Natural killer cell (primary cell): Measurements from ENCODE around the gene TNIP3. TPM values are rescaled to one million over a fixed set of nuclear protein-coding genes. Genes with fewer than 3 reads are reported as not detected.
A peak's percentile ranks its signal among the peaks of the same experiment; 100 is the strongest.

Source experiments
- ATAC-seq, 3 donors: fragments of 150-1000 bp in 2 of 3; fragments of 200-7000 bp in 1 of 3; cut with Tn5 transposase; 1 replicate in 1 of 3; 2 replicates in 2 of 3; pipeline ENCODE4 v1.10.0; 2021; ENCODE audit warnings: mild to moderate bottlenecking in 2 of 3, moderate library complexity in 2 of 3
- DNase-seq, 2 donors: peaks; one replicate each; pipeline versions ENCODE4 v3.0.0 to v3.0.0-alpha.2; 2013 to 2021; ENCODE audit warnings: mixed read lengths in 1 of 2
- H3K27ac ChIP-seq: one replicate; pipeline ENCODE4 v1.5.1; 2013; ENCODE audit warnings: mild to moderate bottlenecking, low read length
- H3K27me3 ChIP-seq: one replicate; pipeline ENCODE4 v1.6.1; 2013; ENCODE audit warnings: low read length; ENCODE audit not compliant: control insufficient read depth, insufficient read depth
- H3K36me3 ChIP-seq: one replicate; pipeline ENCODE4 v1.6.1; 2013; ENCODE audit warnings: low read length; ENCODE audit not compliant: control insufficient read depth, insufficient read depth
- H3K4me1 ChIP-seq: one replicate; pipeline ENCODE4 v1.6.1; 2013; ENCODE audit warnings: low read length; ENCODE audit not compliant: control insufficient read depth, insufficient read depth
- H3K4me3 ChIP-seq: one replicate; pipeline ENCODE4 v1.5.1; 2013; ENCODE audit warnings: low read length
- H3K9me3 ChIP-seq: one replicate; pipeline ENCODE4 v1.6.1; 2013; ENCODE audit warnings: low read length; ENCODE audit not compliant: control insufficient read depth, insufficient read depth
- H3K27ac Mint-ChIP-seq, 2 donors: one replicate each; pipeline ENCODE4 v1.8.0; 2022; ENCODE audit warnings: mild to moderate bottlenecking in 2 of 2, mixed read lengths in 2 of 2, moderate library complexity in 1 of 2
- H3K27me3 Mint-ChIP-seq, 2 donors: one replicate each; pipeline ENCODE4 v1.8.0; 2022; ENCODE audit warnings: low read depth in 2 of 2, mixed read lengths in 2 of 2
- H3K36me3 Mint-ChIP-seq: one replicate; pipeline ENCODE4 v1.8.0; 2022; ENCODE audit warnings: mixed read lengths
- H3K4me1 Mint-ChIP-seq, 2 donors: one replicate each; pipeline ENCODE4 v1.8.0; 2022; ENCODE audit warnings: mixed read lengths in 2 of 2
- H3K4me3 Mint-ChIP-seq: one replicate; pipeline ENCODE4 v1.8.0; 2022; ENCODE audit warnings: mild to moderate bottlenecking, moderate library complexity, mixed read lengths
- H3K9me3 Mint-ChIP-seq, 2 donors: one replicate each; pipeline ENCODE4 v1.8.0; 2022; ENCODE audit warnings: mixed read lengths in 2 of 2
- CTCF ChIP-seq: fragments of 200-600 bp; IDR thresholded peaks from one replicate; pipeline ENCODE4 v1.8.0; 2022; ENCODE audit warnings: antibody characterized with exemption
- WGBS: methylation state at CpG from one replicate; pipeline ENCODE4 v1.1.7; 2013; ENCODE audit warnings: missing lambda C conversion rate; ENCODE audit not compliant: insufficient coverage; 5-methylcytosine and 5-hydroxymethylcytosine counted together
- intact Hi-C: fragments of 100-400 bp; cut with micrococcal nuclease; formaldehyde crosslinking; loops from one replicate; pipeline ENCODE4 v1.14.2; 2022
- total RNA-seq, 4 donors: library from RNA; stranded (reverse); fragments of 120-200 nt in 1 of 4; gene quantifications; one replicate each; pipeline versions ENCODE4 v1.2.3 to v1.2.4, GENCODE V29; 2013 to 2022

TNIP3 gene
- total RNA-seq, 3 donors from 2014 or later (not counting 1 experiment from before 2014, with no cell fraction given): 0.45 to 2.5 (median 0.64) TPM

DNA sequence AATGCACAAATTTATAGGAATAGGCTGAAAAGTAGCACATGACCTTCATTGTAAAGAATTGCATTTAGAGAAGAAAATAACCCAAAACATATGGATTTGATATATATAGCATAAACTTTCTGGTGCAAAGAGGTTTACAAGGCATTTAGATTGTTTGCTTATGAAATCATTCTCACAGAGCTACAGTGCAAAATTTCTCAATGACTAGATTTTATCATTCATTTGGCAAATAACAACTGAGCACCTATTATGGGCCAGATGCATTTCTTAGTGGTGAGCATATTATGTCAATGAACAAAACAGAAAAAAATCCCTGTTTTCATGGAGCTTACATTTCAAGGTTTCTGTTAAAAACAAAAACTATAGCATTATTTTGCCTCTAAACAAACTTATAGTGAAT, 34.1 kb upstream of the TNIP3 start:
- Histone ChIP-seq H3K9me3 (no peaks in the 10 kb centered on the region), H3K36me3 (no peaks in the 10 kb centered on the region), H3K4me1 (peaks cover 9% of the 10 kb centered on the region), H3K27ac (no peak overlapping the region), H3K27me3 (no peaks in the 10 kb centered on the region), H3K4me3 (no peak overlapping the region)
- H3K4me3 Mint-ChIP-seq: no peak overlapping the region
- H3K9me3 Mint-ChIP-seq: no peaks in the 10 kb centered on the region
- no peak for TF ChIP-seq CTCF
- DNase-seq: no peak
- peaks cover 0 to 3% of the 10 kb centered on the region in 2 donors for H3K27me3 Mint-ChIP-seq
- intact Hi-C loops: no loop called here
- no peaks in the 10 kb centered on the region for H3K36me3 Mint-ChIP-seq
- no peak for ATAC-seq
- peaks cover 6 to 11% of the 10 kb centered on the region in 2 donors for H3K4me1 Mint-ChIP-seq
- no peak overlapping the region for H3K27ac Mint-ChIP-seq

GRCh38 chr4:121195649-121196048, 31.5 kb upstream of the TNIP3 start:
- Histone ChIP-seq H3K9me3 (no peaks in the 10 kb centered on the region), H3K36me3 (no peaks in the 10 kb centered on the region), H3K4me3 (no peak overlapping the region), H3K27me3 (no peaks in the 10 kb centered on the region), H3K4me1 (peaks cover 13% of the 10 kb centered on the region), H3K27ac (no peak overlapping the region)
- 94% methylated on average over 2 of the region's 2 CpGs for WGBS
- Mint-ChIP-seq H3K36me3 (no peaks in the 10 kb centered on the region), H3K27ac (no peak overlapping the region), H3K4me3 (no peak overlapping the region), H3K27me3 (no peaks in the 10 kb centered on the region), H3K9me3 (no peaks in the 10 kb centered on the region), H3K4me1 (peaks cover 12 to 26% of the 10 kb centered on the region in 2 donors)
- intact Hi-C loops: no loop called here
- ATAC-seq (no peak), DNase-seq (no peak)
- TF ChIP-seq CTCF: no peak

DNA sequence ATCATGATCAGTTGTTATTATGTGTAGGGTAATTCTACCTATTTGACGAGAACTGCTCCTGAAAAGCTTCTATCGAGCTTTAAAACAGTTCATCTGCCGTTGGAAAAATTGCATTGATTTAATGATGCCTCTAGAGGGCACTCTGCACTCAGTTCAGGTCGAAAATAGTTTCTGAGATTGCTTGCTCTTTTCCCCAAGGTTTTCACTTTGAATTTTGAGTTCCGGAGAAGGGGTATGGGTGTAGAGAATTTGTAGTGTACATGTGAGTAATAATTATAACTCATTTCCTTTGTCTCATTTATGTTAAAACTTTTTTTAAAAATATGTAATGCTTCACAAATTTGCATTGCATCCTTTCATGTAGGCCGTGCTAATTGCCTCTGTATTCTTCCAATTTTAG, 28.4 kb upstream of the TNIP3 start:
- no peak overlapping the region for H3K27ac Mint-ChIP-seq
- no peaks in the 10 kb centered on the region for H3K36me3 Mint-ChIP-seq
- 13% methylated on average over 5 of the region's 6 CpGs for WGBS
- intact Hi-C loops: loop anchor here (1.0 kb wide), 2 partner anchors 60 to 115 kb away; no protein-coding TSS in a partner anchor
- peak in 1 of 3 donors; percentile 39 for ATAC-seq
- H3K27me3 Mint-ChIP-seq: no peaks in the 10 kb centered on the region
- peak; percentile 94 for TF ChIP-seq CTCF
- H3K4me3 ChIP-seq: no peak overlapping the region
- H3K36me3 ChIP-seq: no peaks in the 10 kb centered on the region
- no peaks in the 10 kb centered on the region for H3K27me3 ChIP-seq
- H3K9me3 Mint-ChIP-seq: no peaks in the 10 kb centered on the region
- H3K27ac ChIP-seq: no peak overlapping the region
- H3K4me1 ChIP-seq: peaks cover 14% of the 10 kb centered on the region
- H3K9me3 ChIP-seq: no peaks in the 10 kb centered on the region
- DNase-seq: peak in 1 of 2 donors; percentile 77
- peaks cover 32 to 45% of the 10 kb centered on the region in 2 donors for H3K4me1 Mint-ChIP-seq
- H3K4me3 Mint-ChIP-seq: peak overlapping the region; percentile 13

DNA sequence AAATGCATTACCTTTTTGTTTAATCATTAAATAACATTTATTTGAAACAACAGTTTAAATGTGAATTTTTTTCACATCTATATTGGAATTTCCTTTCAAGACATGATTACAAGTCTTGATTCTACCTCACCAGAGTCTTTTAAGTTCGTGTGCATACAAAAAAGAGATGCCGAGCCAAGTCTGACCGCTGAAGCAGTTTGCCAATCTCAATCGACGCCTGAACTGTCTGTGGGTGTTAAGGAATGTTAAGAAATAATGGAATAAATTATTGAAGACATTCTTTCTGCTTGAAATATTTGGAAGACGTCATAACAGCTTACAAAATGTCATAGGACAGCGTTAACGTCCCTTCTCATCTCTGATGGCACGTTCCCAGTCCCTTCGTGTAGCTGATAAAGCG, 27.9 kb upstream of the TNIP3 start:
- DNase-seq (no peak), ATAC-seq (no peak)
- intact Hi-C loops: loop anchor here (1.0 kb wide), 2 partner anchors 60 to 115 kb away; no protein-coding TSS in a partner anchor
- no peaks in the 10 kb centered on the region for H3K9me3 Mint-ChIP-seq
- Histone ChIP-seq H3K27me3 (no peaks in the 10 kb centered on the region), H3K4me1 (peaks cover 14% of the 10 kb centered on the region), H3K9me3 (no peaks in the 10 kb centered on the region), H3K4me3 (no peak overlapping the region), H3K36me3 (no peaks in the 10 kb centered on the region), H3K27ac (no peak overlapping the region)
- H3K4me1 Mint-ChIP-seq: peaks cover 32 to 45% of the 10 kb centered on the region in 2 donors
- no peaks in the 10 kb centered on the region for H3K36me3 Mint-ChIP-seq
- no peaks in the 10 kb centered on the region for H3K27me3 Mint-ChIP-seq
- H3K4me3 Mint-ChIP-seq: no peak overlapping the region
- 82% methylated on average over 11 of the region's 11 CpGs for WGBS
- no peak for TF ChIP-seq CTCF
- no peak overlapping the region for H3K27ac Mint-ChIP-seq
